Measurements from ENCODE around the gene NPRL2. TPM values are rescaled to one million over a fixed set of nuclear protein-coding genes. Genes with fewer than 3 reads are reported as not detected.

The NPRL2 gene
- total and polyA plus RNA-seq, 2 of the 13 experiments (the other 11 are each of a cell fraction or from before 2014, with no cell fraction given), result 30.6 to 51.4 TPM

DNA sequence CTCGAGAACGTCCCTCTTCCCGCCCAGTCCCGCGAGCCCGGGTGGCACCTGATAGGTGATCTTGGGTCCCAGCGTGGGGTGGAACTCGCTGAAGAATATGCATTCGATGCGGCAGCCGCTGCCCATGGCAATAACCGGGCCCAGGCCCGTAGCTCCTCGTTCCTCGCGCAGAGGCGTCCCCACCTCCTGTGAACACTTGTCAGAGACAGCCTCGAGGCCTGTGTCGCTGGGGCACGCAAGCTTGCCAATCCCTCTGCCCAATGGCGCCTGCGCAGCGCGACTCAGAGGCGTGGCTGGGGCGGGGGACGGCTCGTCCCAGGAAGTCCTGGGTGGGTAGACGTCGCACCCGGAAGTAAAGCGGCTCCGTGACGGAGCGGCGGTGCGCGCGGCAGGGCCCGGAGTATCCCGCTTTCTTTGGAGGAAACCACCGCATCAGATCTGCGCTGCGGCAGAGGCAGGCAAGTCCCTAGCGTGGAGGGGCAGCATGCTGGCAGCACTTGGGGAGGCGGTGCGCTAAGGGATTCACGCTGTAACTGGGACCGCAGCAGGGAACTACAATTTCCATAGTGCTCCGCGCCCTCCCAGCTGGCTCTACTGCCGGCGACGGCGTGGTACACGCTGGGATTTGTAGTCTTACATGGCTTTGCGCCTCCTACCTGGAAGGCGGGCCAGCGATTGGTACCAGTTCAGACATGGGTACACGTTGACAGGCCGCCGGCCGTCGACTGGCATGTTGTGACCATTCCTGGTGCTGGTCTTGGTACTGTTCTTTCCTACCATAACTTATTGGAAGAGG is at the start of gene NPRL2, which contains the start of gene CYB561D2 (continued):
- TF ChIP-seq, protein P1, sequence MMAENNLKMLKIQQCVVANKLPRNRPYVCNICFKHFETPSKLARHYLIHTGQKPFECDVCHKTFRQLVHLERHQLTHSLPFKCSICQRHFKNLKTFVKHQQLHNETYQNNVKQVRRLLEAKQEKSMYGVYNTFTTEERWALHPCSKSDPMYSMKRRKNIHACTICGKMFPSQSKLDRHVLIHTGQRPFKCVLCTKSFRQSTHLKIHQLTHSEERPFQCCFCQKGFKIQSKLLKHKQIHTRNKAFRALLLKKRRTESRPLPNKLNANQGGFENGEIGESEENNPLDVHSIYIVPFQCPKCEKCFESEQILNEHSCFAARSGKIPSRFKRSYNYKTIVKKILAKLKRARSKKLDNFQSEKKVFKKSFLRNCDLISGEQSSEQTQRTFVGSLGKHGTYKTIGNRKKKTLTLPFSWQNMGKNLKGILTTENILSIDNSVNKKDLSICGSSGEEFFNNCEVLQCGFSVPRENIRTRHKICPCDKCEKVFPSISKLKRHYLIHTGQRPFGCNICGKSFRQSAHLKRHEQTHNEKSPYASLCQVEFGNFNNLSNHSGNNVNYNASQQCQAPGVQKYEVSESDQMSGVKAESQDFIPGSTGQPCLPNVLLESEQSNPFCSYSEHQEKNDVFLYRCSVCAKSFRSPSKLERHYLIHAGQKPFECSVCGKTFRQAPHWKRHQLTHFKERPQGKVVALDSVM (CRISPR knock-in tag; IDR thresholded peaks at IDR 0.05), result 0 out of 2 replicates have a peak, but pooled peaks have one; percentile 33
- TF ChIP-seq ZNF136 (CRISPR knock-in tag; IDR thresholded peaks at IDR 0.05; ENCODE audit: low read depth) (no peak), SAP130 (CRISPR knock-in tag; IDR thresholded peaks at IDR 0.05; ENCODE audit: low read depth) (peak; percentile 96), ZNF605 (CRISPR knock-in tag; IDR thresholded peaks at IDR 0.05) (peak; percentile 90), CC2D1A (CRISPR knock-in tag; IDR thresholded peaks at IDR 0.05) (0 out of 2 replicates have a peak, but pooled peaks have one; percentile 33), ZNF660 (CRISPR knock-in tag; IDR thresholded peaks at IDR 0.05; ENCODE audit: borderline replicate concordance, low read depth) (no peak; the same call in 1 of the 2 replicates), ZNF263 (CRISPR knock-in tag; IDR thresholded peaks at IDR 0.05) (peak; percentile 76; the same call in 1 of the 2 replicates), CHD4 (IDR thresholded peaks at IDR 0.05; ENCODE audit: borderline replicate concordance, low read length) (no peak), SP2 (CRISPR knock-in tag; IDR thresholded peaks at IDR 0.05) (peak; percentile 4; the same call in 1 of the 2 replicates), ZNF260 (CRISPR knock-in tag; IDR thresholded peaks at IDR 0.05; ENCODE audit: borderline replicate concordance, low read depth) (peak; percentile 74; the same call in 1 of the 2 replicates), PAXIP1 (CRISPR knock-in tag; conservative IDR thresholded peaks at IDR 0.05) (peak; percentile 31; the same call in 1 of the 2 replicates), BCL3 (CRISPR knock-in tag; IDR thresholded peaks at IDR 0.05) (peak; percentile 95), KDM5A (IDR thresholded peaks at IDR 0.05; ENCODE audit: borderline replicate concordance, low read length) (peak; percentile 87; the same call in 1 of the 2 replicates), AKAP8 (CRISPR knock-in tag; IDR thresholded peaks at IDR 0.05) (no peak), KLF11 (CRISPR knock-in tag; IDR thresholded peaks at IDR 0.05) (peak; percentile 95), TBP (CRISPR knock-in tag; IDR thresholded peaks at IDR 0.05) (0 out of 2 replicates have a peak, but pooled peaks have one; percentile 86), ZNF7 (CRISPR knock-in tag; IDR thresholded peaks at IDR 0.05) (no peak), HOXA3 (CRISPR knock-in tag; IDR thresholded peaks at IDR 0.05) (peak; percentile 65), ETV5 (CRISPR knock-in tag; IDR thresholded peaks at IDR 0.05; ENCODE audit: borderline replicate concordance) (peak; percentile 75), ISL2 (CRISPR knock-in tag; IDR thresholded peaks at IDR 0.05) (peak; percentile 17; the same call in 1 of the 2 replicates), ZNF430 (CRISPR knock-in tag; IDR thresholded peaks at IDR 0.05) (peak; percentile 91)

All from HepG2 (cell line).